GM12878 (cell line): ENCODE data around the gene PCNP. TPM values are rescaled to one million over a fixed set of nuclear protein-coding genes. Genes with fewer than 3 reads are reported as not detected.

Source experiments
- ATAC-seq: fragments of 200-7000 bp; cut with Tn5 transposase; 3 replicates; pipeline ENCODE4 v1.9.1; 2020; ENCODE audit warnings: mild to moderate bottlenecking, moderate library complexity
- BruUV-seq: library from RNA; stranded (reverse); fragments of 400-500 nt; replicated peaks from 2 replicates; lab custom pipeline; 2021; lab: Mats Ljungman, UMichigan
- CTCF ChIA-PET: fragments of 300-600 bp; sonication (Branson Sonifier 250); formaldehyde crosslinking; extraction: SDS; loops from one replicate; lab custom pipeline; 2021; ENCODE audit warnings: inconsistent platforms; lab: Yijun Ruan, JAX
- POLR2A ChIA-PET: fragments of 350-600 bp; formaldehyde crosslinking; extraction: SDS; loops from one replicate; lab custom pipeline; 2021; ENCODE audit warnings: inconsistent platforms; lab: Charles Lee
- RAD21 ChIA-PET: fragments of 300-600 bp; sonication (Branson Sonifier 250); formaldehyde crosslinking; loops from one replicate; lab custom pipeline; 2023; ENCODE audit warnings: antibody characterized with exemption; ENCODE audit not compliant: unreplicated experiment; lab: Charles Lee
- SMC1A ChIA-PET: fragments of 300-600 bp; sonication (Branson Sonifier 250); formaldehyde crosslinking; loops from one replicate; lab custom pipeline; 2023; ENCODE audit not compliant: unreplicated experiment, uncharacterized antibody; lab: Charles Lee
- DNase-seq: peaks from one replicate; pipeline ENCODE4 v3.0.0-alpha.2; 2011; ENCODE audit warnings: low read depth, low spot score
- FAIRE-seq: peaks from 3 replicates; lab custom pipeline; 2011; peaks lifted over from hg19 to GRCh38; lab: Jason Lieb, UNC
- H2AFZ ChIP-seq: 2 replicates; pipeline ENCODE4 v1.6.0; 2011; ENCODE audit warnings: low read depth, low read length, control low read depth; ENCODE audit not compliant: control insufficient read depth
- H3K27ac ChIP-seq: 2 replicates; pipeline ENCODE4 v1.5.1; 2011; ENCODE audit warnings: control low read depth; ENCODE audit not compliant: control insufficient read depth, insufficient read depth
- H3K27me3 ChIP-seq, 2 experiments: replicated peaks in 1 of 2; 2 replicates each; pipeline versions ENCODE4 v1.6.0 to v1.6.1; 2011; ENCODE audit warnings: low read length in 1 of 2; ENCODE audit not compliant: control insufficient read depth in 2 of 2, insufficient read depth in 2 of 2
- H3K36me3 ChIP-seq, 2 experiments: 2 replicates each; pipeline ENCODE4 v1.5.1; 2011; ENCODE audit warnings: low read length in 1 of 2; ENCODE audit not compliant: control insufficient read depth in 2 of 2, insufficient read depth in 2 of 2
- H3K4me1 ChIP-seq: 2 replicates; pipeline ENCODE4 v1.6.1; 2011; ENCODE audit warnings: mild to moderate bottlenecking, low read length, moderate library complexity, mixed read lengths; ENCODE audit not compliant: control insufficient read depth, insufficient read depth
- H3K4me2 ChIP-seq: 2 replicates; pipeline ENCODE4 v1.6.0; 2011; ENCODE audit warnings: control low read depth; ENCODE audit not compliant: control insufficient read depth, insufficient read depth
- H3K4me3 ChIP-seq: fragments of 200-600 bp; sonication (generic); 2 replicates; pipeline ENCODE4 v1.5.1; 2016
- H3K79me2 ChIP-seq: 2 replicates; pipeline ENCODE4 v1.6.0; 2011; ENCODE audit warnings: low read length; ENCODE audit not compliant: control insufficient read depth, insufficient read depth
- H3K9ac ChIP-seq: 2 replicates; pipeline ENCODE4 v1.8.0; 2011; ENCODE audit warnings: low read length, control low read depth, mixed read lengths; ENCODE audit not compliant: control insufficient read depth, insufficient read depth
- H3K9me3 ChIP-seq: replicated peaks from 3 replicates; pipeline ENCODE4 v1.5.1; 2011; ENCODE audit warnings: mild to moderate bottlenecking, low read length; ENCODE audit not compliant: control insufficient read depth, insufficient read depth
- H4K20me1 ChIP-seq: 2 replicates; pipeline ENCODE4 v1.6.0; 2011; ENCODE audit not compliant: control insufficient read depth, insufficient read depth
- CBFB ChIP-seq: IDR thresholded peaks from 2 replicates; pipeline ENCODE4 v1.6.1; 2016; ENCODE audit warnings: antibody characterized with exemption, low read depth
- CEBPB ChIP-seq, 2 experiments: fragments of 150-350 bp in 1 of 2; IDR thresholded peaks; 2 replicates each; pipeline ENCODE4 v1.6.1; 2012 to 2014; ENCODE audit warnings: low read depth in 2 of 2, low read length in 2 of 2, borderline replicate concordance in 1 of 2, inconsistent platforms in 1 of 2
- ELK1 ChIP-seq: IDR thresholded peaks from 2 replicates; pipeline ENCODE4 v1.6.1; 2012; ENCODE audit warnings: low read depth, low read length, improper control_type of control experiment
- EZH2 ChIP-seq: IDR thresholded peaks from 2 replicates; pipeline ENCODE4 v1.6.1; 2012; ENCODE audit warnings: low read depth, mild to moderate bottlenecking, control low read depth, inconsistent platforms, low read length, borderline replicate concordance; ENCODE audit not compliant: control insufficient read depth
- HDGF ChIP-seq: fragments of 450-650 bp; IDR thresholded peaks from 2 replicates; pipeline ENCODE4 v1.6.1; 2016; ENCODE audit warnings: antibody characterized with exemption
- PAX8 ChIP-seq: fragments of 450-650 bp; IDR thresholded peaks from 2 replicates; pipeline ENCODE4 v1.6.1; 2017; ENCODE audit warnings: mild to moderate bottlenecking, moderate library complexity
- POLR2A ChIP-seq: IDR thresholded peaks from 2 replicates; pipeline ENCODE4 v1.6.1; 2011; ENCODE audit warnings: low read depth, mild to moderate bottlenecking, low read length
- SMARCA5 ChIP-seq: fragments of 450-650 bp; IDR thresholded peaks from 2 replicates; pipeline ENCODE4 v1.6.1; 2017; ENCODE audit warnings: mild to moderate bottlenecking
- TBL1XR1 ChIP-seq: IDR thresholded peaks from 2 replicates; pipeline ENCODE4 v1.6.1; 2012; ENCODE audit warnings: low read depth, low read length, improper control_type of control experiment
- TCF3 ChIP-seq: IDR thresholded peaks from 2 replicates; pipeline ENCODE4 v1.6.1; 2012; ENCODE audit warnings: low read depth, mild to moderate bottlenecking, low read length, borderline replicate concordance; ENCODE audit not compliant: insufficient read depth
- TCF7 ChIP-seq: IDR thresholded peaks from 2 replicates; pipeline ENCODE4 v1.6.1; 2014; ENCODE audit warnings: antibody characterized with exemption, borderline replicate concordance
- WGBS: methylation state at CpG from one replicate; pipeline ENCODE4 v1.1.6; 2016; ENCODE audit warnings: low lambda C conversion rate; ENCODE audit not compliant: insufficient replicate concordance, insufficient coverage; ENCODE audit errors: missing lambda C conversion rate; 5-methylcytosine and 5-hydroxymethylcytosine counted together
- in situ Hi-C: fragments of 300-500 bp; cut with MboI; formaldehyde crosslinking; loops from 9 replicates; pipeline ENCODE4 v1.14.3; 2018; ENCODE audit warnings: mixed read lengths
- intact Hi-C: fragments of 100-400 bp; cut with micrococcal nuclease; formaldehyde crosslinking; loops from one replicate; pipeline ENCODE4 v1.14.2; 2022; ENCODE audit not compliant: unreplicated experiment
- polyA plus RNA-seq, 11 experiments: library from polyadenylated mRNA; depleted of rRNA in 4 of 11; unstranded in 6 of 11; stranded (reverse) in 5 of 11; fragments of >200 nt; fragmentation: Nextera tagmentation in 4 of 11; fragmentation: Illumina TruSeq in 1 of 11; extraction: Ambion mirVana in 4 of 11; extraction: Trizol in 1 of 11; gene quantifications; 1 replicate in 1 of 11; 2 replicates in 10 of 11; pipeline versions ENCODE4 v1.2.1 to v1.2.3, GENCODE V29; 2011 to 2016; ENCODE audit warnings: inconsistent platforms in 2 of 11, missing spikeins in 2 of 11, low read depth in 1 of 11
- total RNA-seq, 4 experiments: library from RNA; depleted of rRNA in 3 of 4; stranded (reverse); fragments of >200 nt in 3 of 4; fragmentation: Illumina TruSeq in 1 of 4; extraction: Trizol in 1 of 4; gene quantifications; 2 replicates each; pipeline versions ENCODE4 v1.2.1 to v1.2.3, GENCODE V29; 2013 to 2021
- TF ChIP-seq, protein P1 (sequence below): fragments of 450-650 bp; IDR thresholded peaks from 2 replicates; pipeline ENCODE4 v1.6.1; 2017; ENCODE audit warnings: mild to moderate bottlenecking, moderate library complexity
- TF ChIP-seq, protein P2 (sequence below): fragments of 450-650 bp; formaldehyde crosslinking; IDR thresholded peaks from 2 replicates; pipeline ENCODE4 v1.4.0; 2020; ENCODE audit warnings: mild to moderate bottlenecking, moderate library complexity

PCNP gene
- total and polyA plus RNA-seq, 10 of the 15 experiments (the other 5 are each of a cell fraction or from before 2014, with no cell fraction given), result 49.8 to 179 (median 109) TPM

DNA sequence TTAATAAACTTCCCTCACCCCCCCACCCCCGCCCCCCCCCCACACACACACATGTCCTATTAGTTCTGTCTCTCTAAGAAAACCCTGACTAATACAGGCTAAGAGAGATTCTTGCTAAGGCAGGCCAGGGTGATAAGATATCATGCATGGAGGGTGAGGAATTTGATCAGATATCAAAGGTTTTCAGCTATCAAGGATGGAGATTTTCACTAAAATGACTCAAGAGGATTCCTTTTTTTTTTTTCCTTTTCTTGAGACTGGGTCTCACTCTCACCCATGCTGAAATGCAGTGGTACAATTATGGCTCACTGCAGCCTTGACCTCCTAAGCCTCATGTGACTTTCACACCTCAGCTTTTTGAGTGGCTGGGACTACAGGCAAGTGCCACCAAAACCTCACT, 46.1 kb upstream of the PCNP start (continued):
- TF ChIP-seq PAX8 (no peak), CEBPB (IDR thresholded peaks at IDR 0.05; ENCODE audit: borderline replicate concordance in 1 of 2, low read depth in 2 of 2, low read length in 2 of 2) (no peak), TCF3 (no peak), TCF7 (no peak), CBFB (no peak)

DNA sequence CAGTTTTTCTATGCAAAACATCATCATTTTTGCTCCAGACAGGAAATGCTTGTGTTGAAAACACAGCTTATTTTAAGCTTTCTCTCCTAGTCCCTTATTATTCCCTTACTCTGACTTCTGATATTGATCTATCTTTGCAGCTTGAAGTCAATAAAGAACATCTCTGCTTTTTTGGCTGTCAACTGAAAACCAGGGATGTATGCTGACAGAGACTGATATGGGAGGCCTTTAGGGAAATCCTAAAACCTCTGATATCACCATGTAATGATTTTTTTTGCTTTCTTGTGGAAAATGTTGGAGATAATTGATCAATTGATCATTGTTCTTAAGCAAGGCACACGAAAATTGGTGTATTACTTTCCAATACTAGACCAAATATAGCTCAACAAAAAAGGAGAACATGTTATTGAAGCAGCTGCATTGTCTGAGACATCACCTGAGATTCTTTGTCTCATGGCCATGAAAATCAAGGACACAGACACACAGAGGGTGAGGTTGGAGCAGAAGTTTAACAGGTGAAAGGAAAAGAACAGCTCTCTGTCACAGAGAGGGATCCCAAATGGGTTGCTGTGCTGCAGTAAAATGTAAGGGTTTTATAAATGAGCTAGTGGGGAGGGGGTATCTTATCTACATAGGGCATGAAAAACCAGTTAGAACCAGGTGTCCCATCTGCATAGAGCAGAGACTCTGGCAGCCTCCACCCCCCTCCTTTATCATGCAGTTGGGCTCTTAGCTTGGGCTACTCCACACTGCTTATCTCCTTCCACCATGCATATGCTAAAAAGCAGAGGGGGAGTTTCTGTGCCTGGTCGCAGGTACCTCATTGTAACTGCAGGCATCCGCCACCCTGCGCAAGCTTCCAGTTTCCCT, 43.9 kb upstream of the PCNP start:
- Histone ChIP-seq H3K27ac (no peak overlapping the region), H3K4me2 (no peak overlapping the region), H3K27me3 (no peaks in the 10 kb centered on the region), H4K20me1 (no peaks in the 10 kb centered on the region), H3K9ac (no peak overlapping the region), H3K4me1 (no peaks in the 10 kb centered on the region), H3K9me3 (no peaks in the 10 kb centered on the region), H2AFZ (no peak overlapping the region), H3K4me3 (no peak overlapping the region), H3K36me3 (no peaks in the 10 kb centered on the region), H3K79me2 (no peaks in the 10 kb centered on the region)
- in situ Hi-C loops, result no loop called here
- RAD21 ChIA-PET, result no interaction called here
- BruUV-seq, result no TSS peak
- ATAC-seq (no peak), FAIRE-seq (no peak), DNase-seq (no peak)
- POLR2A ChIA-PET, result interaction anchor here (1.1 kb wide), 1 partner anchor 10 kb away, joined by 3 read pairs; no protein-coding TSS in a partner anchor
- CTCF ChIA-PET, result no interaction called here
- intact Hi-C loops, result no loop called here
- 72% methylated on average over 4 of the region's 4 CpGs for WGBS
- SMC1A ChIA-PET, result interaction anchor here (1.4 to 1.5 kb wide), 2 partner anchors 9 to 11 kb away, joined by 4 to 5 read pairs; no protein-coding TSS in a partner anchor
- TF ChIP-seq, protein P1, sequence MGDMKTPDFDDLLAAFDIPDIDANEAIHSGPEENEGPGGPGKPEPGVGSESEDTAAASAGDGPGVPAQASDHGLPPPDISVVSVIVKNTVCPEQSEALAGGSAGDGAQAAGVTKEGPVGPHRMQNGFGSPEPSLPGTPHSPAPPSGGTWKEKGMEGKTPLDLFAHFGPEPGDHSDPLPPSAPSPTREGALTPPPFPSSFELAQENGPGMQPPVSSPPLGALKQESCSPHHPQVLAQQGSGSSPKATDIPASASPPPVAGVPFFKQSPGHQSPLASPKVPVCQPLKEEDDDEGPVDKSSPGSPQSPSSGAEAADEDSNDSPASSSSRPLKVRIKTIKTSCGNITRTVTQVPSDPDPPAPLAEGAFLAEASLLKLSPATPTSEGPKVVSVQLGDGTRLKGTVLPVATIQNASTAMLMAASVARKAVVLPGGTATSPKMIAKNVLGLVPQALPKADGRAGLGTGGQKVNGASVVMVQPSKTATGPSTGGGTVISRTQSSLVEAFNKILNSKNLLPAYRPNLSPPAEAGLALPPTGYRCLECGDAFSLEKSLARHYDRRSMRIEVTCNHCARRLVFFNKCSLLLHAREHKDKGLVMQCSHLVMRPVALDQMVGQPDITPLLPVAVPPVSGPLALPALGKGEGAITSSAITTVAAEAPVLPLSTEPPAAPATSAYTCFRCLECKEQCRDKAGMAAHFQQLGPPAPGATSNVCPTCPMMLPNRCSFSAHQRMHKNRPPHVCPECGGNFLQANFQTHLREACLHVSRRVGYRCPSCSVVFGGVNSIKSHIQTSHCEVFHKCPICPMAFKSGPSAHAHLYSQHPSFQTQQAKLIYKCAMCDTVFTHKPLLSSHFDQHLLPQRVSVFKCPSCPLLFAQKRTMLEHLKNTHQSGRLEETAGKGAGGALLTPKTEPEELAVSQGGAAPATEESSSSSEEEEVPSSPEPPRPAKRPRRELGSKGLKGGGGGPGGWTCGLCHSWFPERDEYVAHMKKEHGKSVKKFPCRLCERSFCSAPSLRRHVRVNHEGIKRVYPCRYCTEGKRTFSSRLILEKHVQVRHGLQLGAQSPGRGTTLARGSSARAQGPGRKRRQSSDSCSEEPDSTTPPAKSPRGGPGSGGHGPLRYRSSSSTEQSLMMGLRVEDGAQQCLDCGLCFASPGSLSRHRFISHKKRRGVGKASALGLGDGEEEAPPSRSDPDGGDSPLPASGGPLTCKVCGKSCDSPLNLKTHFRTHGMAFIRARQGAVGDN, result no peak
- TF ChIP-seq PAX8, result no peak
- no peak for TF ChIP-seq TCF7
- TF ChIP-seq HDGF, result no peak
- no peak for TF ChIP-seq TBL1XR1
- TF ChIP-seq POLR2A, result no peak
- no peak for TF ChIP-seq ELK1
- no peak for TF ChIP-seq SMARCA5
- TF ChIP-seq, protein P2, sequence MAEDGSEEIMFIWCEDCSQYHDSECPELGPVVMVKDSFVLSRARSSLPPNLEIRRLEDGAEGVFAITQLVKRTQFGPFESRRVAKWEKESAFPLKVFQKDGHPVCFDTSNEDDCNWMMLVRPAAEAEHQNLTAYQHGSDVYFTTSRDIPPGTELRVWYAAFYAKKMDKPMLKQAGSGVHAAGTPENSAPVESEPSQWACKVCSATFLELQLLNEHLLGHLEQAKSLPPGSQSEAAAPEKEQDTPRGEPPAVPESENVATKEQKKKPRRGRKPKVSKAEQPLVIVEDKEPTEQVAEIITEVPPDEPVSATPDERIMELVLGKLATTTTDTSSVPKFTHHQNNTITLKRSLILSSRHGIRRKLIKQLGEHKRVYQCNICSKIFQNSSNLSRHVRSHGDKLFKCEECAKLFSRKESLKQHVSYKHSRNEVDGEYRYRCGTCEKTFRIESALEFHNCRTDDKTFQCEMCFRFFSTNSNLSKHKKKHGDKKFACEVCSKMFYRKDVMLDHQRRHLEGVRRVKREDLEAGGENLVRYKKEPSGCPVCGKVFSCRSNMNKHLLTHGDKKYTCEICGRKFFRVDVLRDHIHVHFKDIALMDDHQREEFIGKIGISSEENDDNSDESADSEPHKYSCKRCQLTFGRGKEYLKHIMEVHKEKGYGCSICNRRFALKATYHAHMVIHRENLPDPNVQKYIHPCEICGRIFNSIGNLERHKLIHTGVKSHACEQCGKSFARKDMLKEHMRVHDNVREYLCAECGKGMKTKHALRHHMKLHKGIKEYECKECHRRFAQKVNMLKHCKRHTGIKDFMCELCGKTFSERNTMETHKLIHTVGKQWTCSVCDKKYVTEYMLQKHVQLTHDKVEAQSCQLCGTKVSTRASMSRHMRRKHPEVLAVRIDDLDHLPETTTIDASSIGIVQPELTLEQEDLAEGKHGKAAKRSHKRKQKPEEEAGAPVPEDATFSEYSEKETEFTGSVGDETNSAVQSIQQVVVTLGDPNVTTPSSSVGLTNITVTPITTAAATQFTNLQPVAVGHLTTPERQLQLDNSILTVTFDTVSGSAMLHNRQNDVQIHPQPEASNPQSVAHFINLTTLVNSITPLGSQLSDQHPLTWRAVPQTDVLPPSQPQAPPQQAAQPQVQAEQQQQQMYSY (CRISPR knock-in tag), result no peak
- TF ChIP-seq EZH2, result no peak
